Measurements from ENCODE around the gene SPINK6.

Gene SPINK6

GRCh38 chr5:148202531-148203203, at the start of gene SPINK6:
TSS of gene SPINK6 (plus strand) at chr5:148203042. CDS start at chr5:148203097, 55 bp downstream.
- H3K9me3 ChIP-seq: no peaks in the 10 kb centered on the region
- H3K36me3 ChIP-seq (replicated peaks): no peaks in the 10 kb centered on the region
- no peak for DNase-seq (ENCODE audit: low spot score in 2 of 2)
- H3K27me3 ChIP-seq (ENCODE audit: low read depth): peaks cover 2% of the 10 kb centered on the region; the same call in 1 of the 2 replicates
- in situ Hi-C loops (cut with MboI; ENCODE audit: low sequenced_read_pairs): no loop called here
- H3K4me1 ChIP-seq: no peaks in the 10 kb centered on the region
- H3K4me3 ChIP-seq: no peak within 1 kb of the TSS

- H3K27me3 ChIP-seq (ENCODE audit: low read depth): no peaks in the 10 kb centered on the region
- no peak overlapping the region for H3K4me3 ChIP-seq
- in situ Hi-C loops (cut with MboI; ENCODE audit: low sequenced_read_pairs): no loop called here
- H3K4me1 ChIP-seq: no peaks in the 10 kb centered on the region
- no peaks in the 10 kb centered on the region for H3K9me3 ChIP-seq
- H3K36me3 ChIP-seq (replicated peaks): no peaks in the 10 kb centered on the region
- DNase-seq (ENCODE audit: low spot score in 2 of 2): no peak
Measured at GRCh38 chr5:148156609-148157008, 46.2 kb upstream of the SPINK6 start.

- no peak overlapping the region for H3K4me3 ChIP-seq
- no peak for DNase-seq (ENCODE audit: low spot score in 2 of 2)
- in situ Hi-C loops (cut with MboI; ENCODE audit: low sequenced_read_pairs): no loop called here
- no peaks in the 10 kb centered on the region for H3K36me3 ChIP-seq (replicated peaks)
- no peaks in the 10 kb centered on the region for H3K27me3 ChIP-seq (ENCODE audit: low read depth)
- H3K4me1 ChIP-seq: no peaks in the 10 kb centered on the region
- no peaks in the 10 kb centered on the region for H3K9me3 ChIP-seq
Measured at GRCh38 chr5:148162038-148162437, 40.8 kb upstream of the SPINK6 start.

- no peaks in the 10 kb centered on the region for H3K4me1 ChIP-seq
- in situ Hi-C loops (cut with MboI; ENCODE audit: low sequenced_read_pairs): no loop called here
- no peak for DNase-seq (ENCODE audit: low spot score in 2 of 2)
- H3K27me3 ChIP-seq (ENCODE audit: low read depth): no peaks in the 10 kb centered on the region
- no peak overlapping the region for H3K4me3 ChIP-seq
- H3K36me3 ChIP-seq (replicated peaks): no peaks in the 10 kb centered on the region
- no peaks in the 10 kb centered on the region for H3K9me3 ChIP-seq
Measured at GRCh38 chr5:148163345-148163744, 39.5 kb upstream of the SPINK6 start.

- Histone ChIP-seq H3K9me3 (no peaks in the 10 kb centered on the region), H3K27me3 (ENCODE audit: low read depth) (no peaks in the 10 kb centered on the region), H3K36me3 (replicated peaks) (no peaks in the 10 kb centered on the region), H3K4me1 (no peaks in the 10 kb centered on the region), H3K4me3 (no peak overlapping the region)
- DNase-seq (ENCODE audit: low spot score in 2 of 2): no peak
- in situ Hi-C loops (cut with MboI; ENCODE audit: low sequenced_read_pairs): no loop called here
Measured at GRCh38 chr5:148166550-148167283, 36.1 kb upstream of the SPINK6 start.

GRCh38 chr5:148168246-148168645, 34.6 kb upstream of the SPINK6 start, which contains the start of gene SPINK14:
TSS of gene SPINK14 (plus strand) at chr5:148168546. CDS start at chr5:148169733, 1,187 bp downstream.
- no peaks in the 10 kb centered on the region for H3K9me3 ChIP-seq
- no peaks in the 10 kb centered on the region for H3K36me3 ChIP-seq (replicated peaks)
- DNase-seq (ENCODE audit: low spot score in 2 of 2): no peak
- in situ Hi-C loops (cut with MboI; ENCODE audit: low sequenced_read_pairs): no loop called here
- H3K4me1 ChIP-seq: no peaks in the 10 kb centered on the region
- H3K4me3 ChIP-seq: no peak within 1 kb of the TSS
- H3K27me3 ChIP-seq (ENCODE audit: low read depth): no peaks in the 10 kb centered on the region

- no peaks in the 10 kb centered on the region for H3K36me3 ChIP-seq (replicated peaks)
- no peak overlapping the region for H3K4me3 ChIP-seq
- H3K9me3 ChIP-seq: no peaks in the 10 kb centered on the region
- DNase-seq (ENCODE audit: low spot score in 2 of 2): no peak
- H3K4me1 ChIP-seq: no peaks in the 10 kb centered on the region
- in situ Hi-C loops (cut with MboI; ENCODE audit: low sequenced_read_pairs): no loop called here
- H3K27me3 ChIP-seq (ENCODE audit: low read depth): no peaks in the 10 kb centered on the region
Measured at GRCh38 chr5:148172377-148172776, 30.5 kb upstream of the SPINK6 start.

GRCh38 chr5:148176480-148176879, 26.4 kb upstream of the SPINK6 start:
- Histone ChIP-seq H3K4me3 (no peak overlapping the region), H3K9me3 (no peaks in the 10 kb centered on the region), H3K4me1 (no peaks in the 10 kb centered on the region), H3K27me3 (ENCODE audit: low read depth) (no peaks in the 10 kb centered on the region), H3K36me3 (replicated peaks) (no peaks in the 10 kb centered on the region)
- DNase-seq (ENCODE audit: low spot score in 2 of 2): no peak
- in situ Hi-C loops (cut with MboI; ENCODE audit: low sequenced_read_pairs): loop anchor here (25.0 kb wide), 1 partner anchor 561 kb away; no protein-coding TSS in a partner anchor

- DNase-seq (ENCODE audit: low spot score in 2 of 2): no peak
- Histone ChIP-seq H3K36me3 (replicated peaks) (no peaks in the 10 kb centered on the region), H3K4me3 (no peak overlapping the region), H3K27me3 (ENCODE audit: low read depth) (no peaks in the 10 kb centered on the region), H3K9me3 (no peaks in the 10 kb centered on the region), H3K4me1 (no peaks in the 10 kb centered on the region)
- in situ Hi-C loops (cut with MboI; ENCODE audit: low sequenced_read_pairs): loop anchor here (25.0 kb wide), 1 partner anchor 560 kb away; no protein-coding TSS in a partner anchor
Measured at GRCh38 chr5:148177207-148177606, 25.6 kb upstream of the SPINK6 start.

GRCh38 chr5:148179234-148179824, 23.5 kb upstream of the SPINK6 start:
- no peak overlapping the region for H3K4me3 ChIP-seq
- H3K4me1 ChIP-seq: no peaks in the 10 kb centered on the region
- H3K27me3 ChIP-seq (ENCODE audit: low read depth): no peaks in the 10 kb centered on the region
- in situ Hi-C loops (cut with MboI; ENCODE audit: low sequenced_read_pairs): loop anchor here (25.0 kb wide), 1 partner anchor 558 kb away; no protein-coding TSS in a partner anchor
- H3K36me3 ChIP-seq (replicated peaks): no peaks in the 10 kb centered on the region
- H3K9me3 ChIP-seq: no peaks in the 10 kb centered on the region
- peak; percentile 12 to 49 for DNase-seq (ENCODE audit: low spot score in 2 of 2)

- no peak overlapping the region for H3K4me3 ChIP-seq
- 0 out of 2 replicates have a peak, but pooled peaks cover 3% of the 10 kb centered on the region for H3K27me3 ChIP-seq (ENCODE audit: low read depth)
- no peaks in the 10 kb centered on the region for H3K36me3 ChIP-seq (replicated peaks)
- DNase-seq (ENCODE audit: low spot score in 2 of 2): no peak
- in situ Hi-C loops (cut with MboI; ENCODE audit: low sequenced_read_pairs): loop anchor here (25.0 kb wide), 1 partner anchor 551 kb away; no protein-coding TSS in a partner anchor
- no peaks in the 10 kb centered on the region for H3K4me1 ChIP-seq
- no peaks in the 10 kb centered on the region for H3K9me3 ChIP-seq
Measured at GRCh38 chr5:148186248-148187003, 16.4 kb upstream of the SPINK6 start.

GRCh38 chr5:148191010-148191409, 11.8 kb upstream of the SPINK6 start:
- no peaks in the 10 kb centered on the region for H3K36me3 ChIP-seq (replicated peaks)
- no peak for DNase-seq (ENCODE audit: low spot score in 2 of 2)
- H3K4me1 ChIP-seq: no peaks in the 10 kb centered on the region
- no peak overlapping the region for H3K4me3 ChIP-seq
- H3K27me3 ChIP-seq (ENCODE audit: low read depth): no peaks in the 10 kb centered on the region
- H3K9me3 ChIP-seq: no peaks in the 10 kb centered on the region
- in situ Hi-C loops (cut with MboI; ENCODE audit: low sequenced_read_pairs): loop anchor here (25.0 kb wide), 1 partner anchor 546 kb away; no protein-coding TSS in a partner anchor

GRCh38 chr5:148193202-148193601, 9.6 kb upstream of the SPINK6 start:
- Histone ChIP-seq H3K4me3 (no peak overlapping the region), H3K27me3 (ENCODE audit: low read depth) (peaks cover 2% of the 10 kb centered on the region; the same call in 1 of the 2 replicates), H3K36me3 (replicated peaks) (no peaks in the 10 kb centered on the region), H3K4me1 (no peaks in the 10 kb centered on the region), H3K9me3 (no peaks in the 10 kb centered on the region)
- in situ Hi-C loops (cut with MboI; ENCODE audit: low sequenced_read_pairs): loop anchor here (25.0 kb wide), 1 partner anchor 544 kb away; no protein-coding TSS in a partner anchor
- DNase-seq (ENCODE audit: low spot score in 2 of 2): no peak

Measured in HAP-1 (cell line).